ENCODE data around the gene CAMKK2. TPM values are rescaled to one million over a fixed set of nuclear protein-coding genes. Genes with fewer than 3 reads are reported as not detected.
A peak's percentile ranks its signal among the peaks of the same experiment; 100 is the strongest.
"Not testable (repeated sequence)": the region's sequence is repeated elsewhere in the genome, so short reads cannot be mapped to it uniquely, and the experiment has no call there.

CAMKK2 gene
- total and polyA plus RNA-seq, 10 donors = 13.6 to 90.1 (median 63.3) TPM

GRCh38 chr12:121261398-121261797 is 35.1 kb downstream of the CAMKK2 start:
- TF ChIP-seq, protein P1, sequence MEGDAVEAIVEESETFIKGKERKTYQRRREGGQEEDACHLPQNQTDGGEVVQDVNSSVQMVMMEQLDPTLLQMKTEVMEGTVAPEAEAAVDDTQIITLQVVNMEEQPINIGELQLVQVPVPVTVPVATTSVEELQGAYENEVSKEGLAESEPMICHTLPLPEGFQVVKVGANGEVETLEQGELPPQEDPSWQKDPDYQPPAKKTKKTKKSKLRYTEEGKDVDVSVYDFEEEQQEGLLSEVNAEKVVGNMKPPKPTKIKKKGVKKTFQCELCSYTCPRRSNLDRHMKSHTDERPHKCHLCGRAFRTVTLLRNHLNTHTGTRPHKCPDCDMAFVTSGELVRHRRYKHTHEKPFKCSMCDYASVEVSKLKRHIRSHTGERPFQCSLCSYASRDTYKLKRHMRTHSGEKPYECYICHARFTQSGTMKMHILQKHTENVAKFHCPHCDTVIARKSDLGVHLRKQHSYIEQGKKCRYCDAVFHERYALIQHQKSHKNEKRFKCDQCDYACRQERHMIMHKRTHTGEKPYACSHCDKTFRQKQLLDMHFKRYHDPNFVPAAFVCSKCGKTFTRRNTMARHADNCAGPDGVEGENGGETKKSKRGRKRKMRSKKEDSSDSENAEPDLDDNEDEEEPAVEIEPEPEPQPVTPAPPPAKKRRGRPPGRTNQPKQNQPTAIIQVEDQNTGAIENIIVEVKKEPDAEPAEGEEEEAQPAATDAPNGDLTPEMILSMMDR (IDR thresholded peaks at IDR 0.05 in 8 of 11, conservative IDR thresholded peaks at IDR 0.05 in 3 of 11) = no peak
- TF ChIP-seq POLR2A (IDR thresholded peaks at IDR 0.05) (no peak), POLR2AphosphoS5 (IDR thresholded peaks at IDR 0.05) (peak in 1 of 3 donors; percentile 12)
- Histone ChIP-seq H3K27me3 (replicated peaks in 1 of 7) (no peaks in the 10 kb centered on the region), H3K4me3 (no peak overlapping the region), H3K36me3 (peaks cover 0 to 100% (median 72%) of the 10 kb centered on the region in 6 donors), H3K27ac (no peak overlapping the region), H3K9me3 (no peaks in the 10 kb centered on the region), H3K4me1 (no peaks in the 10 kb centered on the region)
- intact Hi-C loops (cut with DNase I; ENCODE audit: low total_unique reads) = no loop called here
- 91 to 95% (median 93%) methylated on average over 5 to 6 of the region's 6 CpGs for WGBS, 5 donors
- DNase-seq = no peak

DNA sequence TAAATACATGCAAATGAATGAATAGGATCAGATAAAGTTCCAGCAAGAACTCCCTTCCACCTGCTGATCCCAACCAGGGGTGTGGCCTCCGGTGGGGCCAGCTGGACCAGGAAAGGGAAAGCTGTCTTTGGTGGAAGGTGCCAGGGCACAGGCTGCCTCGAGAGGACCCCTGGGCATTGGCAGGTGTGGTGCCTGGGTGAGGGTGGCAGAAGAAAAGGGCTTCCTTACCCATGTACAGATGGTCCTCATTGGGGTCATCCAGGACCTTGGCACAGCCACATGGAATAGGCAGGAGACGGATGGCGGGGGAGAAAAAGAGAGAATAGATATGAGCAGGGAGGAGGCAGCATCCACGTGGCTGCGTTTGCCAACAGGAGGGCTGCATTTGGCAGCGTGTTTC is 36.4 kb downstream of the CAMKK2 start:
- 90 to 96% (median 92%) methylated on average over 7 of the region's 7 CpGs for WGBS, 5 donors
- Histone ChIP-seq H3K36me3 (peaks cover 0 to 99% (median 69%) of the 10 kb centered on the region in 6 donors), H3K4me3 (no peak overlapping the region), H3K27ac (no peak overlapping the region), H3K27me3 (replicated peaks in 1 of 7) (no peaks in the 10 kb centered on the region), H3K4me1 (no peaks in the 10 kb centered on the region), H3K9me3 (no peaks in the 10 kb centered on the region)
- TF ChIP-seq, protein P1 (IDR thresholded peaks at IDR 0.05 in 8 of 11, conservative IDR thresholded peaks at IDR 0.05 in 3 of 11) = no peak
- TF ChIP-seq POLR2AphosphoS5 (IDR thresholded peaks at IDR 0.05) (no peak), POLR2A (IDR thresholded peaks at IDR 0.05) (no peak)
- no peak for DNase-seq
- intact Hi-C loops (cut with DNase I; ENCODE audit: low total_unique reads) = no loop called here

DNA sequence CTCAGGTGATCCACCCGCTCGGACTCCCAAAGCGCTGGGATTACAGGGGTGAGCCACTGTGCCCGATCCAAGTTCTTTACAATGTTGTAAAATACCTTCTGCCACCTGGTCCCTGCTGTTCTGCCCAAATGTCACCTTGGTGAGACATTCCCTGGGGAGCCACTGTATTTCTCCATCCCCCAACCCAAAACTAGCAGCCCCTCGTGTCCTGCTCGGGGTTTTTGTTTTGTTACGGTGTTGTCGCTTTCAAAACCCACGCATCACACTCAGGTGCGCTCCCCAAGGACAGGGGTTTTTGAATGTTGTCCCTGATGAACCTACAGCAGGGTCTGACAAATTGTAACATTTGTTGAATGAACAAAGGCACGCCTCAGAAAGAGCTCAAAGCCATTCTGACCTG is 37.4 kb downstream of the CAMKK2 start:
- intact Hi-C loops (cut with DNase I; ENCODE audit: low total_unique reads) = no loop called here
- no peak overlapping the region for H3K4me3 ChIP-seq
- TF ChIP-seq POLR2A (IDR thresholded peaks at IDR 0.05) = no peak
- no peak for TF ChIP-seq POLR2AphosphoS5 (IDR thresholded peaks at IDR 0.05)
- TF ChIP-seq, protein P1 (IDR thresholded peaks at IDR 0.05 in 8 of 11, conservative IDR thresholded peaks at IDR 0.05 in 3 of 11) = no peak
- no peaks in the 10 kb centered on the region for H3K27me3 ChIP-seq (replicated peaks in 1 of 7)
- WGBS, 5 donors = 92 to 98% (median 93%) methylated on average over 11 of the region's 11 CpGs
- no peak overlapping the region for H3K27ac ChIP-seq
- H3K36me3 ChIP-seq = peaks cover 0 to 98% (median 76%) of the 10 kb centered on the region in 6 donors
- H3K4me1 ChIP-seq = no peaks in the 10 kb centered on the region
- H3K9me3 ChIP-seq = no peaks in the 10 kb centered on the region
- DNase-seq = no peak

- DNase-seq; H3K4me1 ChIP-seq; H3K27ac ChIP-seq; H3K4me3 ChIP-seq; H3K27me3 ChIP-seq (replicated peaks in 1 of 7); H3K9me3 ChIP-seq; intact Hi-C loops (cut with DNase I; ENCODE audit: low total_unique reads): not testable (repeated sequence)
- WGBS, 5 donors = 86 to 91% (median 88%) methylated on average over 8 of the region's 8 CpGs
- H3K36me3 ChIP-seq = peaks cover 0 to 98% (median 76%) of the 10 kb centered on the region in 6 donors
These were observed 38.6 kb downstream of the CAMKK2 start for GRCh38 chr12:121257704-121258449.
